Stimulated activated memory B cell treated with anti-CD40 and anti-IgM and Interleukin-4, amounts not matched to agents 10 μg/mL and 1 μg/mL and 100 μg/mL, for 72 hours (primary cell): ENCODE results near the gene RAB44.
A peak's percentile ranks its signal among the peaks of the same experiment; 100 is the strongest.
"Not testable (repeated sequence)": the region's sequence is repeated elsewhere in the genome, so short reads cannot be mapped to it uniquely, and the experiment has no call there.

Source experiments
- ATAC-seq: fragments of 150-1000 bp; cut with Tn5 transposase; 2 replicates; pipeline ENCODE4 v1.10.0; 2021
- H3K27ac Mint-ChIP-seq: one replicate; pipeline ENCODE4 v1.8.0; 2022; ENCODE audit warnings: mild to moderate bottlenecking, mixed read lengths
- H3K27me3 Mint-ChIP-seq: one replicate; pipeline ENCODE4 v1.8.0; 2022; ENCODE audit warnings: mixed read lengths
- H3K36me3 Mint-ChIP-seq: one replicate; pipeline ENCODE4 v1.8.0; 2022; ENCODE audit warnings: mixed read lengths
- H3K4me1 Mint-ChIP-seq: one replicate; pipeline ENCODE4 v1.8.0; 2022; ENCODE audit warnings: mixed read lengths
- H3K4me3 Mint-ChIP-seq: one replicate; pipeline ENCODE4 v1.8.0; 2022; ENCODE audit warnings: mild to moderate bottlenecking, moderate library complexity, mixed read lengths
- H3K9me3 Mint-ChIP-seq: one replicate; pipeline ENCODE4 v1.8.0; 2022; ENCODE audit warnings: mixed read lengths

RAB44 gene

GRCh38 chr6:36697481-36697903 is at the start of gene RAB44:
Gene RAB44 (plus strand): TSS chr6:36697826. CDS start chr6:36704236, 6,410 bp downstream.
- Mint-ChIP-seq H3K27ac (peak within 1 kb of the TSS; percentile 78), H3K27me3 (no peaks in the 10 kb centered on the region), H3K36me3 (peaks cover 13% of the 10 kb centered on the region), H3K4me3 (no peak within 1 kb of the TSS), H3K9me3 (no peaks in the 10 kb centered on the region), H3K4me1 (peaks cover 70% of the 10 kb centered on the region)
- ATAC-seq, result no peak

GRCh38 chr6:36649086-36649485 is 48.5 kb upstream of the RAB44 start:
- no peak overlapping the region for H3K27ac Mint-ChIP-seq
- ATAC-seq, result no peak
- H3K4me1 Mint-ChIP-seq, result peaks cover 28% of the 10 kb centered on the region
- H3K36me3 Mint-ChIP-seq, result no peaks in the 10 kb centered on the region
- no peaks in the 10 kb centered on the region for H3K27me3 Mint-ChIP-seq
- H3K4me3 Mint-ChIP-seq, result no peak overlapping the region
- H3K9me3 Mint-ChIP-seq, result no peaks in the 10 kb centered on the region

GRCh38 chr6:36649701-36650484 is 47.7 kb upstream of the RAB44 start:
- Mint-ChIP-seq H3K9me3 (no peaks in the 10 kb centered on the region), H3K27ac (peak overlapping the region; percentile 53), H3K36me3 (no peaks in the 10 kb centered on the region), H3K4me3 (no peak overlapping the region), H3K4me1 (peaks cover 28% of the 10 kb centered on the region), H3K27me3 (no peaks in the 10 kb centered on the region)
- no peak for ATAC-seq

- no peak overlapping the region for H3K4me3 Mint-ChIP-seq
Observed at GRCh38 chr6:36650848-36651478, 46.7 kb upstream of the RAB44 start.

GRCh38 chr6:36651659-36652379 is 45.8 kb upstream of the RAB44 start:
- peaks cover 28% of the 10 kb centered on the region for H3K4me1 Mint-ChIP-seq
- H3K36me3 Mint-ChIP-seq, result no peaks in the 10 kb centered on the region
- no peaks in the 10 kb centered on the region for H3K9me3 Mint-ChIP-seq
- no peak for ATAC-seq
- no peak overlapping the region for H3K4me3 Mint-ChIP-seq
- H3K27ac Mint-ChIP-seq, result peak overlapping the region; percentile 24
- no peaks in the 10 kb centered on the region for H3K27me3 Mint-ChIP-seq

More at GRCh38 chr6:36650848-36651478, 46.7 kb upstream of the RAB44 start:
- H3K27ac Mint-ChIP-seq, result peak overlapping the region; percentile 53
- peak; percentile 85 for ATAC-seq
- H3K36me3 Mint-ChIP-seq, result no peaks in the 10 kb centered on the region
- H3K9me3 Mint-ChIP-seq, result no peaks in the 10 kb centered on the region
- no peaks in the 10 kb centered on the region for H3K27me3 Mint-ChIP-seq
- peaks cover 28% of the 10 kb centered on the region for H3K4me1 Mint-ChIP-seq

- H3K36me3 Mint-ChIP-seq, H3K9me3 Mint-ChIP-seq, H3K4me3 Mint-ChIP-seq, ATAC-seq, H3K27ac Mint-ChIP-seq, H3K27me3 Mint-ChIP-seq: not testable (repeated sequence)
- peaks cover 28% of the 10 kb centered on the region for H3K4me1 Mint-ChIP-seq
Observed at GRCh38 chr6:36654469-36654868, 43.2 kb upstream of the RAB44 start.

- Mint-ChIP-seq H3K4me3 (no peak overlapping the region), H3K27me3 (peaks cover 10% of the 10 kb centered on the region), H3K36me3 (no peaks in the 10 kb centered on the region), H3K27ac (no peak overlapping the region), H3K4me1 (peaks cover 21% of the 10 kb centered on the region), H3K9me3 (no peaks in the 10 kb centered on the region)
- no peak for ATAC-seq
Observed at GRCh38 chr6:36655085-36655724, 42.4 kb upstream of the RAB44 start.

GRCh38 chr6:36656441-36656840 is 41.2 kb upstream of the RAB44 start:
- Mint-ChIP-seq H3K9me3 (no peaks in the 10 kb centered on the region), H3K4me3 (no peak overlapping the region), H3K27ac (no peak overlapping the region), H3K27me3 (peaks cover 10% of the 10 kb centered on the region), H3K4me1 (peaks cover 8% of the 10 kb centered on the region), H3K36me3 (no peaks in the 10 kb centered on the region)
- ATAC-seq, result no peak

GRCh38 chr6:36657271-36657670 is 40.4 kb upstream of the RAB44 start:
- H3K27me3 Mint-ChIP-seq, result peaks cover 10% of the 10 kb centered on the region
- peaks cover 4% of the 10 kb centered on the region for H3K4me1 Mint-ChIP-seq
- no peaks in the 10 kb centered on the region for H3K9me3 Mint-ChIP-seq
- no peak overlapping the region for H3K27ac Mint-ChIP-seq
- no peaks in the 10 kb centered on the region for H3K36me3 Mint-ChIP-seq
- ATAC-seq, result no peak
- H3K4me3 Mint-ChIP-seq, result no peak overlapping the region

- Mint-ChIP-seq H3K4me3 (no peak overlapping the region), H3K27ac (no peak overlapping the region), H3K36me3 (no peaks in the 10 kb centered on the region), H3K4me1 (peaks cover 12% of the 10 kb centered on the region), H3K27me3 (peaks cover 10% of the 10 kb centered on the region), H3K9me3 (no peaks in the 10 kb centered on the region)
- ATAC-seq, result no peak
Observed at GRCh38 chr6:36657942-36658544, 39.6 kb upstream of the RAB44 start.

- no peak overlapping the region for H3K27ac Mint-ChIP-seq
- H3K27me3 Mint-ChIP-seq, result peaks cover 10% of the 10 kb centered on the region
- no peak for ATAC-seq
- peaks cover 17% of the 10 kb centered on the region for H3K4me1 Mint-ChIP-seq
- no peak overlapping the region for H3K4me3 Mint-ChIP-seq
- no peaks in the 10 kb centered on the region for H3K9me3 Mint-ChIP-seq
- no peaks in the 10 kb centered on the region for H3K36me3 Mint-ChIP-seq
Observed at GRCh38 chr6:36659271-36659670, 38.4 kb upstream of the RAB44 start.

- no peaks in the 10 kb centered on the region for H3K9me3 Mint-ChIP-seq
- H3K36me3 Mint-ChIP-seq, result no peaks in the 10 kb centered on the region
- no peak for ATAC-seq
- no peak overlapping the region for H3K4me3 Mint-ChIP-seq
- no peak overlapping the region for H3K27ac Mint-ChIP-seq
- H3K27me3 Mint-ChIP-seq, result peaks cover 10% of the 10 kb centered on the region
- H3K4me1 Mint-ChIP-seq, result peaks cover 30% of the 10 kb centered on the region
Observed at GRCh38 chr6:36660771-36661471, 36.7 kb upstream of the RAB44 start.

GRCh38 chr6:36662380-36662779 is 35.2 kb upstream of the RAB44 start:
- Mint-ChIP-seq H3K27ac (peak overlapping the region; percentile 13), H3K4me1 (peaks cover 43% of the 10 kb centered on the region), H3K27me3 (peaks cover 10% of the 10 kb centered on the region), H3K9me3 (no peaks in the 10 kb centered on the region), H3K36me3 (no peaks in the 10 kb centered on the region), H3K4me3 (no peak overlapping the region)
- ATAC-seq, result no peak

- Mint-ChIP-seq H3K36me3 (no peaks in the 10 kb centered on the region), H3K4me3 (no peak overlapping the region), H3K4me1 (peaks cover 47% of the 10 kb centered on the region), H3K27me3 (peaks cover 10% of the 10 kb centered on the region), H3K9me3 (no peaks in the 10 kb centered on the region), H3K27ac (peak overlapping the region; percentile 13)
- no peak for ATAC-seq
Observed at GRCh38 chr6:36662827-36663256, 34.8 kb upstream of the RAB44 start.
